BE2C (cell line): ENCODE data around the gene AFTPH.
A peak's percentile ranks its signal among the peaks of the same experiment; 100 is the strongest.

Experiments used
- DNase-seq: peaks from one replicate; pipeline ENCODE4 v3.0.0-alpha.2; 2020
- H3K27me3 ChIP-seq: fragments of 250-450 bp; sonication (Bioruptor Pico); 2 replicates; pipeline ENCODE4 v1.5.1; 2020; ENCODE audit warnings: mild to moderate bottlenecking
- H3K36me3 ChIP-seq: fragments of 250-450 bp; sonication (Bioruptor Pico); 2 replicates; pipeline ENCODE4 v1.5.1; 2020; ENCODE audit warnings: mild to moderate bottlenecking
- H3K4me1 ChIP-seq: fragments of 250-450 bp; sonication (Bioruptor Pico); 2 replicates; pipeline ENCODE4 v1.5.1; 2020
- H3K4me3 ChIP-seq: 2 replicates; pipeline ENCODE4 v1.5.1; 2011; ENCODE audit warnings: low read depth, low read length
- H3K9me3 ChIP-seq: fragments of 250-450 bp; sonication (Bioruptor Pico); 2 replicates; pipeline ENCODE4 v1.5.1; 2020
- CTCF ChIP-seq: IDR thresholded peaks from 2 replicates; pipeline ENCODE4 v1.5.1; 2012; ENCODE audit warnings: mild to moderate bottlenecking, low read depth, low read length

The AFTPH gene

GRCh38 chr2:64595397-64596176 is 71.5 kb downstream of the AFTPH start:
- TF ChIP-seq CTCF = peak; percentile 49
- no peaks in the 10 kb centered on the region for H3K36me3 ChIP-seq
- H3K9me3 ChIP-seq = no peaks in the 10 kb centered on the region
- no peak for DNase-seq
- no peaks in the 10 kb centered on the region for H3K4me1 ChIP-seq
- no peak overlapping the region for H3K4me3 ChIP-seq
- no peaks in the 10 kb centered on the region for H3K27me3 ChIP-seq

- Histone ChIP-seq H3K9me3 (no peaks in the 10 kb centered on the region), H3K4me1 (no peaks in the 10 kb centered on the region), H3K4me3 (no peak overlapping the region), H3K36me3 (no peaks in the 10 kb centered on the region), H3K27me3 (no peaks in the 10 kb centered on the region)
- TF ChIP-seq CTCF = no peak
- DNase-seq = no peak
Observed at GRCh38 chr2:64598226-64598625, 74.1 kb downstream of the AFTPH start.

GRCh38 chr2:64599469-64599868 is 75.3 kb downstream of the AFTPH start:
- H3K4me1 ChIP-seq = no peaks in the 10 kb centered on the region
- TF ChIP-seq CTCF = no peak
- no peaks in the 10 kb centered on the region for H3K27me3 ChIP-seq
- peak; percentile 44 for DNase-seq
- H3K36me3 ChIP-seq = no peaks in the 10 kb centered on the region
- H3K9me3 ChIP-seq = no peaks in the 10 kb centered on the region
- H3K4me3 ChIP-seq = no peak overlapping the region

- no peaks in the 10 kb centered on the region for H3K9me3 ChIP-seq
Observed at GRCh38 chr2:64601034-64601754, 77.1 kb downstream of the AFTPH start.

GRCh38 chr2:64601785-64602391 is 77.8 kb downstream of the AFTPH start:
- Histone ChIP-seq H3K36me3 (no peaks in the 10 kb centered on the region), H3K27me3 (no peaks in the 10 kb centered on the region), H3K9me3 (no peaks in the 10 kb centered on the region), H3K4me1 (no peaks in the 10 kb centered on the region), H3K4me3 (no peak overlapping the region)
- TF ChIP-seq CTCF = no peak
- no peak for DNase-seq

More at GRCh38 chr2:64601034-64601754, 77.1 kb downstream of the AFTPH start:
- H3K36me3 ChIP-seq = no peaks in the 10 kb centered on the region
- no peaks in the 10 kb centered on the region for H3K27me3 ChIP-seq
- no peaks in the 10 kb centered on the region for H3K4me1 ChIP-seq
- no peak for TF ChIP-seq CTCF
- no peak overlapping the region for H3K4me3 ChIP-seq
- no peak for DNase-seq
